Measurements from ENCODE around the gene PCDHGC5. TPM values are rescaled to one million over a fixed set of nuclear protein-coding genes. Genes with fewer than 3 reads are reported as not detected.

The PCDHGC5 gene
- total RNA-seq, 1 experiment from 2014 or later = 0.25 TPM

- H3K36me3 Mint-ChIP-seq (ENCODE audit: insufficient read depth, unreplicated experiment) = no peaks in the 10 kb centered on the region
- H3K27me3 Mint-ChIP-seq (ENCODE audit: insufficient read depth, unreplicated experiment) = no peaks in the 10 kb centered on the region
- H3K36me3 ChIP-seq (ENCODE audit: control insufficient read depth, insufficient read depth, low read length) = no peaks in the 10 kb centered on the region
- no peaks in the 10 kb centered on the region for H3K9me3 Mint-ChIP-seq (ENCODE audit: unreplicated experiment)
- no peaks in the 10 kb centered on the region for H3K4me1 Mint-ChIP-seq (ENCODE audit: low read depth, unreplicated experiment)
- H3K9me3 ChIP-seq = no peaks in the 10 kb centered on the region
- intact Hi-C loops (cut with micrococcal nuclease; ENCODE audit: unreplicated experiment) = no loop called here
- no peaks in the 10 kb centered on the region for H3K27me3 ChIP-seq (replicated peaks; ENCODE audit: control insufficient read depth, insufficient read depth, low read length)
- no peak for DNase-seq
- TF ChIP-seq CTCF (IDR thresholded peaks at IDR 0.05; ENCODE audit: insufficient read depth in 1 of 2, low read depth in 1 of 2, low read length in 1 of 2, severe bottlenecking in 1 of 2, unreplicated experiment in 1 of 2) = no peak
- BruUV-seq (replicated peaks) = no TSS peak
- no peak overlapping the region for H3K4me3 Mint-ChIP-seq (ENCODE audit: unreplicated experiment)
- CTCF ChIA-PET = no interaction called here
- H3K4me3 ChIP-seq (ENCODE audit: low read depth, low read length) = no peak overlapping the region
- POLR2A ChIA-PET = no interaction called here
- no peak overlapping the region for H3K27ac Mint-ChIP-seq (ENCODE audit: unreplicated experiment)
- no peaks in the 10 kb centered on the region for H3K4me1 ChIP-seq
These were observed 14.8 kb downstream of the PCDHGC5 start for GRCh38 chr5:141503681-141504080.

GRCh38 chr5:141504216-141504615 lies 15.3 kb downstream of the PCDHGC5 start:
- no peak overlapping the region for H3K27ac Mint-ChIP-seq (ENCODE audit: unreplicated experiment)
- ChIA-PET POLR2A (no interaction called here), CTCF (no interaction called here)
- no peaks in the 10 kb centered on the region for H3K36me3 Mint-ChIP-seq (ENCODE audit: insufficient read depth, unreplicated experiment)
- no peaks in the 10 kb centered on the region for H3K27me3 Mint-ChIP-seq (ENCODE audit: insufficient read depth, unreplicated experiment)
- H3K9me3 Mint-ChIP-seq (ENCODE audit: unreplicated experiment) = no peaks in the 10 kb centered on the region
- no peaks in the 10 kb centered on the region for H3K27me3 ChIP-seq (replicated peaks; ENCODE audit: control insufficient read depth, insufficient read depth, low read length)
- H3K4me1 ChIP-seq = no peaks in the 10 kb centered on the region
- H3K4me3 Mint-ChIP-seq (ENCODE audit: unreplicated experiment) = no peak overlapping the region
- no peaks in the 10 kb centered on the region for H3K9me3 ChIP-seq
- no peaks in the 10 kb centered on the region for H3K36me3 ChIP-seq (ENCODE audit: control insufficient read depth, insufficient read depth, low read length)
- intact Hi-C loops (cut with micrococcal nuclease; ENCODE audit: unreplicated experiment) = no loop called here
- no peak for DNase-seq
- no peaks in the 10 kb centered on the region for H3K4me1 Mint-ChIP-seq (ENCODE audit: low read depth, unreplicated experiment)
- no peak overlapping the region for H3K4me3 ChIP-seq (ENCODE audit: low read depth, low read length)
- no peak for TF ChIP-seq CTCF (IDR thresholded peaks at IDR 0.05; ENCODE audit: insufficient read depth in 1 of 2, low read depth in 1 of 2, low read length in 1 of 2, severe bottlenecking in 1 of 2, unreplicated experiment in 1 of 2)
- BruUV-seq (replicated peaks) = no TSS peak

- Histone ChIP-seq H3K9me3 (no peaks in the 10 kb centered on the region), H3K27me3 (replicated peaks; ENCODE audit: control insufficient read depth, insufficient read depth, low read length) (no peaks in the 10 kb centered on the region), H3K36me3 (ENCODE audit: control insufficient read depth, insufficient read depth, low read length) (no peaks in the 10 kb centered on the region), H3K4me1 (no peaks in the 10 kb centered on the region), H3K4me3 (ENCODE audit: low read depth, low read length) (no peak overlapping the region)
- CTCF ChIA-PET = interaction anchor here (0.6 kb wide), 1 partner anchor 16 kb away, joined by 3 read pairs; no protein-coding TSS in a partner anchor
- Mint-ChIP-seq H3K4me1 (ENCODE audit: low read depth, unreplicated experiment) (no peaks in the 10 kb centered on the region), H3K36me3 (ENCODE audit: insufficient read depth, unreplicated experiment) (peaks cover 2% of the 10 kb centered on the region), H3K27ac (ENCODE audit: unreplicated experiment) (peak overlapping the region; percentile 6), H3K27me3 (ENCODE audit: insufficient read depth, unreplicated experiment) (no peaks in the 10 kb centered on the region), H3K9me3 (ENCODE audit: unreplicated experiment) (no peaks in the 10 kb centered on the region), H3K4me3 (ENCODE audit: unreplicated experiment) (no peak overlapping the region)
- no peak for TF ChIP-seq CTCF (IDR thresholded peaks at IDR 0.05; ENCODE audit: insufficient read depth in 1 of 2, low read depth in 1 of 2, low read length in 1 of 2, severe bottlenecking in 1 of 2, unreplicated experiment in 1 of 2)
- DNase-seq = no peak
- POLR2A ChIA-PET = no interaction called here
- intact Hi-C loops (cut with micrococcal nuclease; ENCODE audit: unreplicated experiment) = no loop called here
- no TSS peak for BruUV-seq (replicated peaks)
These were observed 17.7 kb downstream of the PCDHGC5 start for GRCh38 chr5:141506381-141507155.

All from Caco-2 (cell line).